WTC11 (cell line): Measurements from ENCODE around the gene NCOA1. TPM values are rescaled to one million over a fixed set of nuclear protein-coding genes. Genes with fewer than 3 reads are reported as not detected.

Experiments used
- ATAC-seq: fragments of 200-7000 bp; cut with Tn5 transposase; 2 replicates; pipeline ENCODE4 v1.10.0; 2021; ENCODE audit warnings: mild to moderate bottlenecking, moderate library complexity
- CTCF ChIA-PET: fragments of 300-600 bp; sonication (Branson Sonifier 250); formaldehyde crosslinking; loops from one replicate; lab custom pipeline; 2021; ENCODE audit warnings: antibody characterized with exemption; lab: Charles Lee
- POLR2A ChIA-PET: fragments of 350-600 bp; sonication (Branson Sonifier 250); formaldehyde crosslinking; loops from one replicate; lab custom pipeline; 2021; ENCODE audit warnings: antibody characterized with exemption; lab: Charles Lee
- DNase-seq: peaks from one replicate; pipeline ENCODE4 v3.0.0; 2021; ENCODE audit warnings: low spot score
- H3K27ac Mint-ChIP-seq: 2 replicates; pipeline ENCODE4 v1.8.0; 2021; ENCODE audit warnings: mixed read lengths
- H3K27me3 Mint-ChIP-seq: 2 replicates; pipeline ENCODE4 v1.8.0; 2021; ENCODE audit warnings: low read depth, mild to moderate bottlenecking, moderate library complexity, mixed read lengths
- H3K36me3 Mint-ChIP-seq: 2 replicates; pipeline ENCODE4 v1.8.0; 2021; ENCODE audit warnings: mixed read lengths
- H3K4me1 Mint-ChIP-seq: 2 replicates; pipeline ENCODE4 v1.8.0; 2022; ENCODE audit warnings: mixed read lengths
- H3K4me3 Mint-ChIP-seq: 2 replicates; pipeline ENCODE4 v1.8.0; 2021; ENCODE audit warnings: mild to moderate bottlenecking, moderate library complexity, mixed read lengths
- H3K9me3 Mint-ChIP-seq: 2 replicates; pipeline ENCODE4 v1.8.0; 2021; ENCODE audit warnings: mixed read lengths
- ESRRA ChIP-seq: sonication (generic); formaldehyde crosslinking; IDR thresholded peaks from 2 replicates; pipeline ENCODE4 v1.8.1; 2022; ENCODE audit warnings: mild to moderate bottlenecking, missing genetic modification reagents, borderline replicate concordance
- FOXJ3 ChIP-seq: sonication (generic); formaldehyde crosslinking; IDR thresholded peaks from 2 replicates; pipeline ENCODE4 v1.9.0; 2021; ENCODE audit warnings: missing genetic modification reagents, mild to moderate bottlenecking, borderline replicate concordance
- GTF2I ChIP-seq: fragments of 250-450 bp; sonication (Bioruptor Pico); conservative IDR thresholded peaks from 2 replicates; pipeline ENCODE4 v1.4.0; 2021; ENCODE audit warnings: mild to moderate bottlenecking
- HMGA2 ChIP-seq: fragments of 250-450 bp; sonication (Bioruptor Pico); IDR thresholded peaks from 2 replicates; pipeline ENCODE4 v1.4.0; 2021; ENCODE audit warnings: mild to moderate bottlenecking, moderate library complexity
- MYBL2 ChIP-seq: sonication (generic); formaldehyde crosslinking; IDR thresholded peaks from 2 replicates; pipeline ENCODE4 v1.8.1; 2023; ENCODE audit warnings: mild to moderate bottlenecking, moderate library complexity, missing genetic modification reagents
- NFATC4 ChIP-seq: fragments of 250-450 bp; sonication (Bioruptor Pico); IDR thresholded peaks from 2 replicates; pipeline ENCODE4 v1.9.0; 2021; ENCODE audit warnings: mild to moderate bottlenecking
- SMAD3 ChIP-seq: sonication (generic); formaldehyde crosslinking; IDR thresholded peaks from 2 replicates; pipeline ENCODE4 v1.8.0; 2022; ENCODE audit warnings: missing genetic modification reagents, mild to moderate bottlenecking, borderline replicate concordance
- ZBTB21 ChIP-seq: sonication (generic); formaldehyde crosslinking; IDR thresholded peaks from 2 replicates; pipeline ENCODE4 v1.8.1; 2023; ENCODE audit warnings: mild to moderate bottlenecking, missing genetic modification reagents, borderline replicate concordance
- ZMAT4 ChIP-seq: fragments of 250-450 bp; sonication (Bioruptor Pico); IDR thresholded peaks from 2 replicates; pipeline ENCODE4 v1.9.0; 2021; ENCODE audit warnings: mild to moderate bottlenecking
- ZNF121 ChIP-seq: sonication (generic); formaldehyde crosslinking; IDR thresholded peaks from 2 replicates; pipeline ENCODE4 v1.8.0; 2023; ENCODE audit warnings: missing genetic modification reagents
- ZNF138 ChIP-seq: sonication (generic); formaldehyde crosslinking; conservative IDR thresholded peaks from 2 replicates; pipeline ENCODE4 v1.8.1; 2022; ENCODE audit warnings: mild to moderate bottlenecking, moderate library complexity, missing genetic modification reagents
- ZNF317 ChIP-seq: sonication (generic); formaldehyde crosslinking; IDR thresholded peaks from 2 replicates; pipeline ENCODE4 v1.8.1; 2023; ENCODE audit warnings: low read depth, mild to moderate bottlenecking, moderate library complexity, missing genetic modification reagents, borderline replicate concordance
- ZNF396 ChIP-seq: fragments of 250-450 bp; sonication (Bioruptor Pico); IDR thresholded peaks from 2 replicates; pipeline ENCODE4 v1.8.0; 2021; ENCODE audit warnings: mild to moderate bottlenecking, moderate library complexity, borderline replicate concordance
- ZNF416 ChIP-seq: fragments of 250-450 bp; sonication (Bioruptor Pico); IDR thresholded peaks from 2 replicates; pipeline ENCODE4 v1.9.0; 2021; ENCODE audit warnings: mild to moderate bottlenecking, inconsistent platforms
- ZSCAN18 ChIP-seq: fragments of 250-450 bp; sonication (Bioruptor Pico); IDR thresholded peaks from 2 replicates; pipeline ENCODE4 v2.1.2; 2022; ENCODE audit warnings: mild to moderate bottlenecking, moderate library complexity
- total RNA-seq: library from RNA; stranded (reverse); gene quantifications from 3 replicates; pipeline ENCODE4 v1.2.3, GENCODE V29; 2021
- TF ChIP-seq, protein P1 (sequence below): sonication (generic); formaldehyde crosslinking; IDR thresholded peaks from 2 replicates; pipeline ENCODE4 v1.8.1; 2022; ENCODE audit warnings: mild to moderate bottlenecking, moderate library complexity, missing genetic modification reagents
- TF ChIP-seq, protein P2 (sequence below): sonication (generic); formaldehyde crosslinking; IDR thresholded peaks from 2 replicates; pipeline ENCODE4 v1.8.0; 2022; ENCODE audit warnings: mild to moderate bottlenecking, missing genetic modification reagents
- TF ChIP-seq, protein P3 (sequence below): fragments of 250-450 bp; sonication (Bioruptor Pico); IDR thresholded peaks from 2 replicates; pipeline ENCODE4 v1.9.0; 2021; ENCODE audit warnings: mild to moderate bottlenecking

NCOA1 gene
- total RNA-seq, 1 experiment from 2014 or later: 16.9 TPM

- TF ChIP-seq, protein P1, sequence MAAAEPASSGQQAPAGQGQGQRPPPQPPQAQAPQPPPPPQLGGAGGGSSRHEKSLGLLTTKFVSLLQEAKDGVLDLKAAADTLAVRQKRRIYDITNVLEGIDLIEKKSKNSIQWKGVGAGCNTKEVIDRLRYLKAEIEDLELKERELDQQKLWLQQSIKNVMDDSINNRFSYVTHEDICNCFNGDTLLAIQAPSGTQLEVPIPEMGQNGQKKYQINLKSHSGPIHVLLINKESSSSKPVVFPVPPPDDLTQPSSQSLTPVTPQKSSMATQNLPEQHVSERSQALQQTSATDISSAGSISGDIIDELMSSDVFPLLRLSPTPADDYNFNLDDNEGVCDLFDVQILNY (CRISPR knock-in tag): no peak
- TF ChIP-seq, all 79 proteins: peak for 0
Measured at GRCh38 chr2:24497685-24498084, 6.6 kb downstream of the NCOA1 start (continued).

GRCh38 chr2:24498121-24498520 is 7.1 kb downstream of the NCOA1 start:
- POLR2A ChIA-PET: no interaction called here
- DNase-seq: no peak
- TF ChIP-seq ZNF121 (CRISPR knock-in tag): no peak
- TF ChIP-seq ZNF416 (CRISPR knock-in tag): no peak
- no peak for TF ChIP-seq ZNF317
- TF ChIP-seq ZNF138: no peak
- no peak for TF ChIP-seq FOXJ3 (CRISPR knock-in tag)
- TF ChIP-seq ZSCAN18 (CRISPR knock-in tag): no peak
- TF ChIP-seq, protein P2, sequence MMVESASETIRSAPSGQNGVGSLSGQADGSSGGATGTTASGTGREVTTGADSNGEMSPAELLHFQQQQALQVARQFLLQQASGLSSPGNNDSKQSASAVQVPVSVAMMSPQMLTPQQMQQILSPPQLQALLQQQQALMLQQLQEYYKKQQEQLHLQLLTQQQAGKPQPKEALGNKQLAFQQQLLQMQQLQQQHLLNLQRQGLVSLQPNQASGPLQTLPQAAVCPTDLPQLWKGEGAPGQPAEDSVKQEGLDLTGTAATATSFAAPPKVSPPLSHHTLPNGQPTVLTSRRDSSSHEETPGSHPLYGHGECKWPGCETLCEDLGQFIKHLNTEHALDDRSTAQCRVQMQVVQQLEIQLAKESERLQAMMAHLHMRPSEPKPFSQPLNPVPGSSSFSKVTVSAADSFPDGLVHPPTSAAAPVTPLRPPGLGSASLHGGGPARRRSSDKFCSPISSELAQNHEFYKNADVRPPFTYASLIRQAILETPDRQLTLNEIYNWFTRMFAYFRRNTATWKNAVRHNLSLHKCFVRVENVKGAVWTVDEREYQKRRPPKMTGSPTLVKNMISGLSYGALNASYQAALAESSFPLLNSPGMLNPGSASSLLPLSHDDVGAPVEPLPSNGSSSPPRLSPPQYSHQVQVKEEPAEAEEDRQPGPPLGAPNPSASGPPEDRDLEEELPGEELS (CRISPR knock-in tag): no peak
- TF ChIP-seq MYBL2: no peak
- no peak for TF ChIP-seq HMGA2
- TF ChIP-seq ESRRA (CRISPR knock-in tag): no peak
- no peak for TF ChIP-seq ZBTB21 (CRISPR knock-in tag)
- no peak for TF ChIP-seq SMAD3 (CRISPR knock-in tag)
- peaks cover 5% of the 10 kb centered on the region for H3K27me3 Mint-ChIP-seq
- H3K27ac Mint-ChIP-seq: no peak overlapping the region; the same call in 1 of the 2 replicates
- H3K36me3 Mint-ChIP-seq: no peaks in the 10 kb centered on the region
- H3K4me1 Mint-ChIP-seq: peaks cover 41% of the 10 kb centered on the region
- no peak for ATAC-seq
- H3K4me3 Mint-ChIP-seq: no peak overlapping the region
- CTCF ChIA-PET: no interaction called here
- H3K9me3 Mint-ChIP-seq: no peaks in the 10 kb centered on the region

DNA sequence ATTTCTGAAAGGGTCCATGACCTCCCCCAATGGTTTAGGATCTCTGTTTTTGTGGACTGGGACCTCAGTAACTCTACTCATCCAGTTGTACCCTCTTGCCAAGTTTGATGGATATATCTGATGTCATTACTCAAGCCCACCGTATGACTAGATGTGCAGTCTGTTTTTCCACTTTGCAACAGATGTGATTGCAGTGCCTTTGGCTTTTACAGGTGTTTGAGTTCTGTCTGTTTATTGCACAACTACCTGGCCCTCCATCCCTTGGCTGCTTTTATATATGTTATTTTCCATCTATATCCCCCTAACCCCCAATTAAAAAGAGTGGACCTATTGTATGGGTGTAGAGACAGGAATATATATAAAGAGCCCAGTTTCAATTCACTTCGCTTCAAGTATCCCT is 10.8 kb downstream of the NCOA1 start:
- Mint-ChIP-seq H3K27ac (no peak overlapping the region), H3K4me3 (no peak overlapping the region), H3K4me1 (peaks cover 19% of the 10 kb centered on the region), H3K9me3 (no peaks in the 10 kb centered on the region), H3K36me3 (no peaks in the 10 kb centered on the region)
- POLR2A ChIA-PET: no interaction called here
- no peak for ATAC-seq
- no peak for TF ChIP-seq GTF2I
- TF ChIP-seq ZNF396: no peak
- TF ChIP-seq ZMAT4: no peak
- TF ChIP-seq, protein P2 (CRISPR knock-in tag): no peak
- no peak for TF ChIP-seq NFATC4 (CRISPR knock-in tag)
- TF ChIP-seq, protein P3, sequence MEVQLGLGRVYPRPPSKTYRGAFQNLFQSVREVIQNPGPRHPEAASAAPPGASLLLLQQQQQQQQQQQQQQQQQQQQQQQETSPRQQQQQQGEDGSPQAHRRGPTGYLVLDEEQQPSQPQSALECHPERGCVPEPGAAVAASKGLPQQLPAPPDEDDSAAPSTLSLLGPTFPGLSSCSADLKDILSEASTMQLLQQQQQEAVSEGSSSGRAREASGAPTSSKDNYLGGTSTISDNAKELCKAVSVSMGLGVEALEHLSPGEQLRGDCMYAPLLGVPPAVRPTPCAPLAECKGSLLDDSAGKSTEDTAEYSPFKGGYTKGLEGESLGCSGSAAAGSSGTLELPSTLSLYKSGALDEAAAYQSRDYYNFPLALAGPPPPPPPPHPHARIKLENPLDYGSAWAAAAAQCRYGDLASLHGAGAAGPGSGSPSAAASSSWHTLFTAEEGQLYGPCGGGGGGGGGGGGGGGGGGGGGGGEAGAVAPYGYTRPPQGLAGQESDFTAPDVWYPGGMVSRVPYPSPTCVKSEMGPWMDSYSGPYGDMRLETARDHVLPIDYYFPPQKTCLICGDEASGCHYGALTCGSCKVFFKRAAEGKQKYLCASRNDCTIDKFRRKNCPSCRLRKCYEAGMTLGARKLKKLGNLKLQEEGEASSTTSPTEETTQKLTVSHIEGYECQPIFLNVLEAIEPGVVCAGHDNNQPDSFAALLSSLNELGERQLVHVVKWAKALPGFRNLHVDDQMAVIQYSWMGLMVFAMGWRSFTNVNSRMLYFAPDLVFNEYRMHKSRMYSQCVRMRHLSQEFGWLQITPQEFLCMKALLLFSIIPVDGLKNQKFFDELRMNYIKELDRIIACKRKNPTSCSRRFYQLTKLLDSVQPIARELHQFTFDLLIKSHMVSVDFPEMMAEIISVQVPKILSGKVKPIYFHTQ: no peak
- TF ChIP-seq, all 79 proteins: peak for 0
- H3K27me3 Mint-ChIP-seq: no peaks in the 10 kb centered on the region
- no peak for DNase-seq
- CTCF ChIA-PET: no interaction called here
